Parathyroid adenoma (tissue), 2 donors: ENCODE data around the gene ZFAND6.

ENCODE experiments used
- H2AFZ ChIP-seq: fragments of 300-600 bp; sonication (generic); one replicate; pipeline ENCODE4 v1.7.0; 2017; ENCODE audit warnings: antibody characterized with exemption, mild to moderate bottlenecking
- H3K27ac ChIP-seq: fragments of 300-600 bp; sonication (generic); one replicate; pipeline ENCODE4 v1.7.0; 2017
- H3K27me3 ChIP-seq: fragments of 300-600 bp; sonication (generic); one replicate; pipeline ENCODE4 v1.7.0; 2017; ENCODE audit warnings: low read length; ENCODE audit not compliant: control insufficient read depth, insufficient read depth
- H3K36me3 ChIP-seq: fragments of 300-600 bp; sonication (generic); one replicate; pipeline ENCODE4 v1.7.0; 2017; ENCODE audit warnings: low read length; ENCODE audit not compliant: control insufficient read depth, insufficient read depth
- H3K4me1 ChIP-seq: fragments of 300-600 bp; sonication (generic); one replicate; pipeline ENCODE4 v1.7.0; 2017; ENCODE audit warnings: control low read depth
- H3K4me2 ChIP-seq: fragments of 300-600 bp; sonication (generic); one replicate; pipeline ENCODE4 v1.7.0; 2017; ENCODE audit warnings: low read length
- H3K4me3 ChIP-seq: fragments of 300-600 bp; sonication (generic); one replicate; pipeline ENCODE4 v1.7.0; 2017; ENCODE audit warnings: low read depth, low read length
- H3K79me2 ChIP-seq: fragments of 300-600 bp; sonication (generic); one replicate; pipeline ENCODE4 v1.7.0; 2017; ENCODE audit warnings: control low read depth
- H3K9ac ChIP-seq: fragments of 300-600 bp; sonication (generic); one replicate; pipeline ENCODE4 v1.7.0; 2017; ENCODE audit warnings: mild to moderate bottlenecking
- H3K9me3 ChIP-seq: fragments of 300-600 bp; sonication (generic); one replicate; pipeline ENCODE4 v1.7.0; 2017; ENCODE audit warnings: low read length; ENCODE audit not compliant: control insufficient read depth
- CTCF ChIP-seq: fragments of 300-600 bp; sonication (generic); IDR thresholded peaks from one replicate; pipeline ENCODE4 v1.7.0; 2017; ENCODE audit warnings: antibody characterized with exemption, mild to moderate bottlenecking
- donor health status: primary hyperparathyroidism.

Gene ZFAND6

GRCh38 chr15:80186066-80186465 lies 126.6 kb downstream of the ZFAND6 start:
- no peak for TF ChIP-seq CTCF
- H3K4me3 ChIP-seq, result no peak overlapping the region
- no peak overlapping the region for H3K27ac ChIP-seq
- H2AFZ ChIP-seq, result no peak overlapping the region
- no peaks in the 10 kb centered on the region for H3K36me3 ChIP-seq
- no peak overlapping the region for H3K4me2 ChIP-seq
- H3K27me3 ChIP-seq, result no peaks in the 10 kb centered on the region
- no peaks in the 10 kb centered on the region for H3K79me2 ChIP-seq
- no peaks in the 10 kb centered on the region for H3K4me1 ChIP-seq
- no peak overlapping the region for H3K9ac ChIP-seq
- no peaks in the 10 kb centered on the region for H3K9me3 ChIP-seq

GRCh38 chr15:80186597-80186996 lies 127.1 kb downstream of the ZFAND6 start:
- Histone ChIP-seq H3K36me3 (no peaks in the 10 kb centered on the region), H3K27ac (no peak overlapping the region), H3K4me1 (no peaks in the 10 kb centered on the region), H3K4me2 (no peak overlapping the region), H3K79me2 (no peaks in the 10 kb centered on the region), H3K9me3 (no peaks in the 10 kb centered on the region), H2AFZ (no peak overlapping the region), H3K9ac (no peak overlapping the region), H3K4me3 (no peak overlapping the region), H3K27me3 (no peaks in the 10 kb centered on the region)
- no peak for TF ChIP-seq CTCF
